ENCODE measurements around the gene GDPD5. TPM values are rescaled to one million over a fixed set of nuclear protein-coding genes. Genes with fewer than 3 reads are reported as not detected.
A peak's percentile ranks its signal among the peaks of the same experiment; 100 is the strongest.

GDPD5 gene
- total and polyA plus RNA-seq, 9 of the 15 experiments (the other 6 are each of a cell fraction or from before 2014, with no cell fraction given): 0.32 to 27.3 (median 8.0) TPM

DNA sequence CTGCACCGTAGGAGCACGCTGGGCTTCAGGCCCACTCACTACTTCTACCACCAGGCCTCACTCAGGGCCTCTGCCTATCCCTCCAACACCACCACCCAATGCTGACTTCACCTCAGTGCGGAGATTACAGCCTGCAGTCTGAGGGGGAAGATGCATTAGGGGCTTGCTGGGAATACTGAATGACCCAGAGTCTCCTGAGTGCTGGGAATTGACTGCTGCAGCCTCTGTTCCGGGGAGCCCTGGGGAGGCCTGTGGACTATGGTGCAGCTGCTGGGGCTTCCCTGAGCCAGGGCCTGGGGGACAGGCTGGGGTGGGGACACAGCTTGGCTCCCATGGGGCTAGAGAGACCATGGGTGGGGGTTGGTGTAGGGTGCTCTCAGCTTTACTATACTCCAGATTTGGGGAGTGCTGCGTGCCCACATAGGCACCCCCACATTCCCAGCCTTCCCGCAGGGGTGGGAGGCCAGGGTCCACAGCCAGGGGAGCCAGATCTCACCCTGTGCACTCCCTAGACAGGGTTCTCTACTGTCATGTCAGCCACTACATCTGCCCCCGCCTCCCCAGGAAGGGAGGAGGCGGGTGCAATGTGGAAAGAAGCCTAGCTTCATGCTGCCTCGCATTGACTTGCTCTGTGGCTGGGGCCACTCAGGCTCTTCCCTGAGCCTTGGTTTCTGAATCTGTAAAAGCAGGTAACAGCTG lies 44.4 kb downstream of the GDPD5 start (continued):
- TF ChIP-seq YY1 (IDR thresholded peaks at IDR 0.05; ENCODE audit: borderline replicate concordance in 1 of 3, control insufficient read depth in 1 of 3, extremely low read depth in 1 of 3, insufficient read depth in 3 of 3, insufficient read length in 1 of 3, insufficient replicate concordance in 2 of 3, low read depth in 1 of 3, low read length in 2 of 3) (peak in 1 of 3 experiments; percentile 16), VEZF1 (CRISPR knock-in tag; IDR thresholded peaks at IDR 0.05) (peak; percentile 39; the same call in 1 of the 2 replicates), THRB (CRISPR knock-in tag; conservative IDR thresholded peaks at IDR 0.05) (no peak), KAT7 (CRISPR knock-in tag; IDR thresholded peaks at IDR 0.05; ENCODE audit: borderline replicate concordance) (0 out of 2 replicates have a peak, but pooled peaks have one; percentile 22), DACH1 (IDR thresholded peaks at IDR 0.05; ENCODE audit: partially characterized antibody) (no peak), HSF4 (CRISPR knock-in tag; IDR thresholded peaks at IDR 0.05; ENCODE audit: borderline replicate concordance) (no peak), SLC30A9 (CRISPR knock-in tag; IDR thresholded peaks at IDR 0.05) (no peak), STAG1 (CRISPR knock-in tag; IDR thresholded peaks at IDR 0.05; ENCODE audit: borderline replicate concordance) (no peak)
